ENCODE results near the gene GBP6.
"Not testable (repeated sequence)": the region's sequence is repeated elsewhere in the genome, so short reads cannot be mapped to it uniquely, and the experiment has no call there.

Gene GBP6, protein sequence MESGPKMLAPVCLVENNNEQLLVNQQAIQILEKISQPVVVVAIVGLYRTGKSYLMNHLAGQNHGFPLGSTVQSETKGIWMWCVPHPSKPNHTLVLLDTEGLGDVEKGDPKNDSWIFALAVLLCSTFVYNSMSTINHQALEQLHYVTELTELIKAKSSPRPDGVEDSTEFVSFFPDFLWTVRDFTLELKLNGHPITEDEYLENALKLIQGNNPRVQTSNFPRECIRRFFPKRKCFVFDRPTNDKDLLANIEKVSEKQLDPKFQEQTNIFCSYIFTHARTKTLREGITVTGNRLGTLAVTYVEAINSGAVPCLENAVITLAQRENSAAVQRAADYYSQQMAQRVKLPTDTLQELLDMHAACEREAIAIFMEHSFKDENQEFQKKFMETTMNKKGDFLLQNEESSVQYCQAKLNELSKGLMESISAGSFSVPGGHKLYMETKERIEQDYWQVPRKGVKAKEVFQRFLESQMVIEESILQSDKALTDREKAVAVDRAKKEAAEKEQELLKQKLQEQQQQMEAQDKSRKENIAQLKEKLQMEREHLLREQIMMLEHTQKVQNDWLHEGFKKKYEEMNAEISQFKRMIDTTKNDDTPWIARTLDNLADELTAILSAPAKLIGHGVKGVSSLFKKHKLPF

DNA sequence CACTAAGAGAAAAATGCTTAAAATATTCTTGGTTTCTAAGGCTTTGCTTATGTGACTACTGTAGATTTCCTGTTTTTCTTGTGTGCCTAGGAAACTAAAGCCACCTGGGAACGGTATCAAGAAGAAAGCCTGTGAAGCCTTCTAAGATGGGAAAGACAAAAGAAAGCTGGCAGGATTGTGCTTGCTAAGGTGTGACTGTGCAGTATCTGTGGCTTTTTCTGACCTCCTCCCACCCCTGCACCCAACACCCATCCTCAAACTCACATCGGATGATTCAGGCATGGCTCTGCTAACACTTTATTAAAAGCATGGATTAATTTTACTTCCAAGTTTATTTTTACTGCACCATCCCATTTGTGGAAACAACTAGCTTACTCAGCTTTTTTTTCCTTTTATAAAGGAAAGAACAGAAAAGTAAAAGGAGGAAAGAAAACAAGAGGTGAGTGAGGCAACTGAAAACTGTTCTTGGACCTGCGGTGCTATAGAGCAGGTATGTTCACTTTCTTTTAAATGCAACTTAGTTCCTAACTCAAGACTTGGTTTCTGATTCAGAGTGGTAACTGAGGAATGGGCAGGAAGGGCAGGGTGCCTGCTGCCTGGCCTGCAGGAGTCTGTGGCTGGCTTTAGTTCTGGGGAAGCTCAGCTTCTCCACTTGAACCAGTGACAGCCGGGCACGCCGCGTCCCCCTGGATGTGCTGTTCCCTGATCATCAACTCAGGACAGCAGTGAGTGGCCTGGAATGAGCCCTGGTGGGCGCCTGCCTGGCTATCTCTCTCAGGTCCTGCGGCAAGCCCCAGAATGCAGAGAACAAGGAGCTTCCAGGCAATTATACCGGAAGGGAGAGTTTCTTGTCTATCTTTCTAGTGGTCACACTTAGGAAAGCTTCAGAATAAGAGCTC lies at the start of gene GBP6:
TSS of gene GBP6 (plus strand) at position 422 of the 899 bp plus-strand sequence. CDS start 4,493 bp downstream, outside the sequence.
- DNase-seq, result peak; percentile 84

DNA sequence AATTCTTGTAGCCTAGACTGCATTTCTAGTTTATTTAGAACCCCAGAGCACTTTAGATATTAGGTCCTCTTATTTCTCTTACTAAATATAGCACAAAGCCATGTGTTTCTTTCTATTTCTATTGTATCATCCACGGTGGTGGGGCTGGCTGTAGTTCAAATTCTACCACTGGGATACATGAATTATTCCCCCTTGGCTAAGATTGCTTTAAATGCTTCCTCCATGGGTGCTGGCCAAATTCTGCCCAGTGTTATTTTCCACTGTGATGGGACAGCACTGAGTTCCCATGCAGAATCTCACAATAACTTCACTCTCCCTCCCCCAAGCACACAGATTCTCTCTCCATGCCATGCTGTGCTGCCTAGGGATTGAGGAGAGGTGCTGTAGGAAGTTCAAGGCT lies 41.5 kb upstream of the GBP6 start:
- no peak for DNase-seq

DNA sequence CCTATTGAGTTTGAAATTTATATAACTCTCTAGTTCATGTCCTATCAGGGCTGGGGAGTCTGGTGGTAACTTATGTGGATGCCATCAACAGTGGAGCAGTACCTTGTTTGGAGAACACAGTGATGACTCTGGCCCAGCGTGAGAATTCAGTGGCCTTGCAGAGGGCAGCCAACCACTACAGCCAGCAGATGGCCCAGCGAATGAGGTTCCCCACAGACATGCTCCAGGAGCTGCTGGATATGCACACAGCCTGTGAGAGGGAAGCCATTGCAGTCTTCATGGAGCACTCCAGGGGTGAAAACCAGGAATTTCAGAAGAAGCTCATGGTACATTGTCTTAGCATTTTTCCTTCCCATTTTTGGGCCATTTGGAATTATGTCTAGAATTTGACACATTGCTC lies 32.0 kb upstream of the GBP6 start:
- DNase-seq, result no peak

DNA sequence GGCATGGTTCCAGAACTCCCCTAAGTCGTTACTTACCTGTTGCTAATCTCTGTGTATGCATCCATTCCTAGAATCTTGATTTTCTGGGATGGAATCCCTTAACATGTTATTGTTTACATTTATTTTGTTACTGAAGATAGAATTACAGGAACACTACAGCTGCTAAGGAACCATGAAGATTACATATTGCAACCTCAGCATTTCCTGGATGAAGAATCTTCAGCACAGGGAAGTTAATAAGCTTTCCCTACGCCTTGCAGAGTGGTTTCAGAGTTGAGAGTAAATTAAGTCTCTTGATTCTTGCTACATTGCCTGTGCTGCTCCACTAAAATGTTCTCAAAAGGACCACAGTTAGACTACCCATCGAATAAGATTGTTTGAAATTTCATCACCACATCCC lies 31.4 kb upstream of the GBP6 start:
- peak; percentile 3 for DNase-seq

DNA sequence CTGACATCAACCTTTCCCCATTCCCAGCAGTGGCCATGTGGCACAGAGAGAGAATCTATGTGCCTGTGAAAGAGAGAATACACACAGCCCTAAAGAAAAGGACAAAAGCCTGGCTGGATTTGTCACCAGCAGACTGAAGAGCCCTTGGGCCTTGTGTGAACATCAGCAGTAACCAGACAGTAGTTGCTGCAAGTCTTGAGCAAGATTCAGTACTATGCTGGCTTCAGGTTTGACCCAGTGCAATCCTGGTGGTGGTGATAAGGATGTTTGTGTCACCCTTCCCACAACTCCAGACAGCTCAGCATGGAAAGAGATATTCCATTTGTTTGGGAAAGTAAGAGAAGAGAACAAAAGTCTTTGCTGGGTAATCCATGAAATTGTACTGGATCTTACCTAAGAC lies 28.4 kb upstream of the GBP6 start:
- DNase-seq, result no peak

DNA sequence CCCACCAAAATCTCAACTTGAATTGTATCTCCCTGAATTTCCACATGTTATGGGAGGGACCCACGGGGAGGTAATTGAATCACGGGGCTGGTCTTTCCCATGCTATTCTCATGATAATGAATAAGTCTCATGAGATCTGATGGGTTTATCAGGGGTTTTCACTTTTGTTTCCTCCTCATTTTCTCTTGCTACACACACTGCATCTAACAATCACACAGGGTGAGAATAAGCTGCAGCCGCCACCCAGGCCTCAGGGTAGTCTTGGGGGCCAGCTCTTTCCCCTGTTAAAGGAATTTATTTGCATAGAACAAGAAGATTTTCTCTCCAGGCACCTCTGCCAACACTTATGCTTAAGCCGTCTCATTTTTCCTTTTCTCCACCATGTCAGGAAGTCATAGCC lies 26.0 kb upstream of the GBP6 start:
- no peak for DNase-seq

DNA sequence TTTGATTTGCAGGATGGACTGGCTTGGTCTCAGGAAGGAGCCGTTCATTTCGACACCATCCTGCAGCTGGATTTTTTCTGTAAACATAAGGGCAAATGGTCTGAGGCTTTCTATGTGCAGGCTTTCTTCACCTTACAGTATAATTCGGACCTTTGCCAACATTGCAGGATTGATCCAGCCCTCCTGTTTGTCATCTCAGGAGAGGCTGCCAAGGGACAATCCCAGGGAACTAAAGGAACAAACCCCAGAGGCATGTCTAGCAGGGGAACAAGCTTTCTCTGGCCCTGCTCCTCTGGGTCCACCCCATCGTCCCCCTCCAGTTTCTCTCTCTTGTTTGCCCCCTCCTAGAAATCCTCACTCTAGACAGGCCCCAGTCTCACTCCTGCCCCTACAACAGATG lies 24.8 kb upstream of the GBP6 start:
- peak; percentile 1 for DNase-seq

DNA sequence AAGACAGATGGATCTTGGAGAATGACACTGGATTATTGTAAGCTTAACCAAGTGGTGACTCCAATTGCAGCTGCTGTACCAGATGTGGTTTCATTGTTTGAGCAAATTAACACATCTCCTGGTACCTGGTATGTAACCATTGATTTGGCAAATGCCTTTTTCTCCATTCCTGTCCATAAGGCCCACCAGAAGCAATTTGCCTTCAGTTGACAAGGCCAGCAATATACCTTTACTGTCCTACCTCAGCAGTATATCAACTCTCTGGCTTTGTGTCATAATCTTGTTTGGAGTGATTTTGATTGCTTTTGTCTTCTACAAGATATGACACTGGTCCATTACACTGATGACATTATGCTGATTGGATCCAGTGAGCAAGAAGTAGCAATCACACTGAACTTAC lies 18.4 kb upstream of the GBP6 start:
- not testable (repeated sequence) for DNase-seq

DNA sequence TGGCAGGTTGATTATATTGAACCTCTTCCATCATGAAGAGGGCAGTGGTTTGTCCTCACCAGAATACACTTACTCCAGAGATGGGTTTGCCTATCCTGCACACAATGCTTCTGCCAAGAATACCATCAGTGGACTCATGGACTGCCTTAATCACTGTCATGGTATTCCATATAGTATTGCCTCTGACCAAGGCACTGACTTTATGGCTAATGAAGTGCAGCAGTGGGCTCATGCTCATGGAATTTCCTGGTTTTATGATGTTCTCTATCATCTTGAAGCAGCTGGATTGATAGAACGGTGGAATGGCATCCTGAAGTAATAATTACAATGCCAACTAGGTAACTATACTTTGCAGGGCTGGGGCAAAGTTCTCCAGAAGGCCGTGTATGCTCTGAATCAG lies 16.6 kb upstream of the GBP6 start:
- DNase-seq, result no peak

DNA sequence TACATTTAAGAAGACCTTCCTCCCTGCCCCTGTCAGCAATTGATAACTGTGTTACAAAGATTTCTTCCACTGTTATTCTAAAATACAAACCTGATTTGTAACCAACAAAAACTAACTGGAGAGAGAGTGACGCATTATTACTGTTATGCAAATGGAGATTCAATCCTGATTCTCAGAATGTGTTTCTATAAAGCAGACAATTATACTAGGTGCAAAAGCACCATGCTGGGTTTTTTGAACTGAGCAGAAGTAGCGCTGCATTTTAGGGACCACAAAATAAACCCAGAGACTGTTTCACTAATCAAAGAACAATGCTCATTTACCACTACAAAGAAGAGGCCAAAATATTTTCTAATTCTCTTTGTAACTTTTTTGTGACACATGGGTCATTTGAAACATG lies 13.6 kb upstream of the GBP6 start:
- DNase-seq, result no peak

DNA sequence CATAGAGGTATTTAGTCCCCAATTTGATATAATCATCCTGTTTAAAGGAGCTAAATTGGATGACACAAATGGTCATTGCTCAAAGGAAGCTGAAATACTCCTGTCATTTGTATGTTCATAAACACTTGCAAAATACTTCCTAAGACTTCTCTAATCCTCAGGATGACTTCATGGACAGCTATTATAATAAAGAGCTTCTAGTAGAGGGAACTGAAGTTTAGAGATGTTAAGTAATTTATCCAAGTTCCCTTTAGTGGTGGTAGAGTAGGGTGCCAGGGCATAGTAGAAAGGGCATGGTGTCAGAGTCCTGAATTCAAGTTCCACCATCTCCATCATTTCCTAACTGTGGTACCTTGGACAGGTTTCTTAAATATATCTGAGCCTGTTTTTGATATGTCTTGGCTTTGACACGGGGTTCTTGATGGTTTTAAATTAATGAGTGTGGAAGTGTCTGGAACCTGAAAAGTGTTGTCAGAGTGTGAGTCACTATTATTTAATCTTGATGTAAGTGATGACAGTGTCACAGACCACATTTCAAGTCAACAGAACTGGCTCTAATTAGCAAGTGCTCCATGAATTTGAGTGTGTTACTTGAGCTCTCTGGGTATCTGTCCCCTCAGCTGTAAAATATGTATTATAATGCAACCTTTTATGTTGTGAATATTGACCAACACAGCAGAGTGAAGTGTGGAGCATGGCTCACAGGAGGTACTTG lies 12.1 kb upstream of the GBP6 start:
- DNase-seq, result no peak

DNA sequence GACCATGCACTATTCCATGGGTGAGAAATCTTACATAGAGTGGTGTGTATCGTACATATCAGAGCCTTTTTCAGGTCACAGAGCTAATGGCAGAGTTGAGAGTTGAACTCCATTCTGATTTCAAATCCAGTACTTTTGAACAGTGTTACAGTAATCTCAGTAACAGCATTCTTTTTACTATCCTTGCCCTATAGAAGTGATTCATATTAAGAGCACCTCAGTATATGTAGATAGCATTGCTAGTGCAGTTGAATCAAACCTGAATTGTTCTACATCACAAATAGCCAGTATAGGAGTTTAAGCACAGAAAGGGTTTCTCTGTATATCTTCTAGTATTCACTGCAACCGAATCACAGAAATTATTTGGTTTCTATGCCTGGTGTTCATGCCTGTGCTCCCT lies 11.4 kb upstream of the GBP6 start:
- no peak for DNase-seq

DNA sequence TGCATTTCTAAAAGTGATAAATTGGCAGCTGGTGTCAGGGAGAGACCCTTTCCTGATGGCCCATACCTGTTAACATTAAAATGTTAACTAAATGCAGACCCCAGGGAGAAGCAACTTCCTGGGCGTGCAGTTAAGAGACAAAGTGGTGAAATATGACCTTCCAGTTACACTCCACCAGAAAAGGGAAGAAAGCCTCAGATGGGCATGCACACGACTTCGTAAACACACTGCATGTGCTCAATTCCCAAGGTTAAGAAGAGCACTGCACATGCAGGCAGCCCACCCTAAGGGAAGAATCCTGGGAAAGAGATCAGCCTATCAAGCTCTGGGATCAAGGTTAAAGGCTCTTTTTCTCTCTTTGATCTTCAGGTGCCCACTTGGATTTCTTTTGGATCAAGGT lies 9.7 kb upstream of the GBP6 start:
- DNase-seq, result no peak

DNA sequence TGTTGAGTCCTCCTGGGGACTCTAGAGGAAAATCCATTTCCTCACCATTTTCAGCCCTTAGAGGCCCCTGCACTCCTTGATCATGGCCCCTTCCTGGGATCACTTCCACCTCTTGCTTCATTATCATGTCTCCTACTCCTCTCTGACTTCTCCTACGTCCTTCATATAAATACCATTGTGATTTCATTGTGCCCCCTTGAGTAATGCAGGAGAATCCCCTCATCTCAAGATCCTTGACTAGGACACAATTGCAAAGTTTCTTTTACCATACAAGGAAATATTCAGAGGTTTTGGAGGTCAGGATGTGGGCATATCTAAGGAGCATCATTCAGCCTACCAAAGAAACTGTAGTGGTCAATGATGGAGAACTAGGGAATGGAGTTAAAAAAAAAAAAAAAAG lies 8.8 kb upstream of the GBP6 start:
- DNase-seq, result no peak

DNA sequence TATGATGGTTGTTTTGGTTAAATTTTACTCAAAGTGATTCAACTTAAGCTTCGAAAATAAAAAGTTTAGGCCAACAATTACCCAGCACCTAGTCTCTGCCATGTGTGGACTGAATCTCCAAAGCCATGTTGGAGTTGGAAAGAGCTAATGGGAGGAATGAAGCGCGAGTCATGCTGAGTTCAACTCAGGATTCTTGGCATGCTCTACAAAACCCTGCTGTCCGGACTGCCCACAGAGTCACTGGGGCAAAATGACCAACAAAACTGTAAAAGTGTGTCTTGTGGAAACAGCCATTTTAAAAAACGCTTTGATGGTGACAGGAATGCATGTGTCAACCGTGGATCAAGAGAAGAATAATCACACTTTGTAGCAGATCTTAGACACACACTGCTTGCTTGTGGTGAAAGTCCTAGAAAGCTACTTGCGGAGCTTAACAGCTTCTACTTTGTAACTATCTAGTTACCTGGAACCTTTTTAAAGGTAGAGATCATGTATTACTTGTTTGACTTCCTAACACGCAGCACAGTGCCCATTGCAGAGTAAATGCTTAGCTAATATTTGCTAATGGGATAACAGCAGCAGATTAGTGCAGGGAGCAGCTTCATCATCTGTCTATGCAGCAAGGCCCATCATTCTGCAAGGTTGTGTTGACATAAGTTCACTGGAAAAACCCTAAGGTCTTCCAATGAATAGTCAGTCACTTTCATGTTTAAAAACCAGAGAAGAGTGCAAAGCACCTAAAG lies 7.0 kb upstream of the GBP6 start:
- DNase-seq, result peak; percentile 83

DNA sequence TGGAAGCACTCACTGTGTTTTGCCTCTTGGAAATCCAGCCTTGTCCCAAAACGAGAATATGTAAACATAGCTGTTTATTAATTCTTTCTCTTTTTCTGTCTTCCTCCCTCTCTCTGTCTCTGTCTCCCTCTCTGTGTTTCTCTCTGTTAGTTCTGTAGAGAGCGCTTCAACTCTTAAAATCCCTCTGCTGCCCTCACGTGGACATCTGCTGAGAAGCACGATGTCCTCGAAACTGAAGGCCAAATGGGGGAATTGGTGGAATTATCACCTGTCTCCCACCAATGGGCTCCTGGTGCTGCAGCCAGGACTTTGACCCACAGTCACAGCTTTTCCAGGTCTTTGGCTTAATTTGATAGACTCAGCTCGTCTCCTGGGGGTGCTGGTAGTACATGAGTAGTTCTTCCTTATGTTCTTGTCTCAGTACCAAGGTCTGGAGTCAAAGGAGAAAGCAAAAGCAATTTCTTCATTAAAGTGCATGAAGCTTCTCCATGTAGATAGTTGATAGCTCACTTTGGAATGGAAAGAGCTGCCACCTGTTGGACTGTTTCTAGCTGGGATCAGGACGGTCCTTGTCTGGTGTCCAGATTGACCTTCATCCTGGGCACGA lies 5.5 kb upstream of the GBP6 start:
- peak; percentile 90 for DNase-seq

DNA sequence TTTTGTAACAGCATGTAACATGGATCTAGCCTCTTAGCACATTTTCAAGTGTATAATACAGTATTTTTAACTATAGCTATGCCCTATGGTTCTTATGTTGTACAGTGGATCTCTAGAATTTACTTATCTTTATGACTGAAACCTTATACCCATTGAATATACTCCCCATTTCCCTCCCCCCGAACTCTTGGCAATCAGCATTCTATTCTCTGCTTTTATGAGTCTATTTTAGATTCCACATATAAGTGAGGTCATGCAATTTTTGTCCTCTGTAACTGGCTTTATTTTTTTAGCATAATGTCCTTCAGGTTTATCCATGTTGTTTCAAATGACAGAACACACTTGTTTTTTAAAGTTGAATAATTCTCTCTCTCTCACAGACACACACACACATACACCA lies 3.1 kb upstream of the GBP6 start:
- DNase-seq, result peak; percentile 9

DNA sequence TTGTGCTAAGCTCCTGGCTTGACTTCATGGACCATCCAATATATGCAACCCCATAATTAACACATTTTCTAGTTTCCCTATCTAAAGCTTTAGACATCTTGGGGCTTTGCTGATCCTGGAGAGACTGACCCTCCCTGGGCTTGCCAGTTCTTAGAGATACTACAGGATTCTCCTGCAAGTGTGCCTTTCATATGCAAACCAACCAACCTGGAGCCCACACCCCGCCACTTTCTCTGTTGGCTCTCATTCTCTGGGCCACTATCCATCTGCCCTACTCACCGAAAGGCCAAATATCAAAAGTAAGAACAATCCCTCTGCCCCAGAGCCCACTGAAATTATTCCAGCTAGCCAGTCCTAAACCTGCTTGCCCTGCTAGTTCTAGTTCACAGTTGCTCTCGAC lies 2.2 kb upstream of the GBP6 start:
- DNase-seq, result no peak

DNA sequence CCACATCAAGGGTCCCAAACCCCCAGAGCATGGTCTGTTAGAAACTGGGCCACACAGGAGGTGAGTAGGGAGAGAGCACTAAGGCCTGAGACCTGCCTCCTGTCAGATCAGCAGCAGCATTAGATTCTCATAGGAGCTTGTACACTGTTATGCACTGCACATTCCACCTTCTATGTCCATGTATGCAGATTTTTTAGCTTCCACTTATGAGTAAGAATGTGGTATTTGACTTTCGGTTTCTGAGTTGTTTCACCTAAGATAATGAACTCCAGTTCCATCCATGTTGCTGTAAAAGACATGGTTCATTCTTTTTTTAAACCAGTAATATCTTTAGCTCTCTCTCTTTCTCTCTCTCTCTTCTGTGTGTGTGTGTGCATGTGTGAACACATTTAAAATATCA lies 663 bp upstream of the GBP6 start:
- DNase-seq, result no peak

DNA sequence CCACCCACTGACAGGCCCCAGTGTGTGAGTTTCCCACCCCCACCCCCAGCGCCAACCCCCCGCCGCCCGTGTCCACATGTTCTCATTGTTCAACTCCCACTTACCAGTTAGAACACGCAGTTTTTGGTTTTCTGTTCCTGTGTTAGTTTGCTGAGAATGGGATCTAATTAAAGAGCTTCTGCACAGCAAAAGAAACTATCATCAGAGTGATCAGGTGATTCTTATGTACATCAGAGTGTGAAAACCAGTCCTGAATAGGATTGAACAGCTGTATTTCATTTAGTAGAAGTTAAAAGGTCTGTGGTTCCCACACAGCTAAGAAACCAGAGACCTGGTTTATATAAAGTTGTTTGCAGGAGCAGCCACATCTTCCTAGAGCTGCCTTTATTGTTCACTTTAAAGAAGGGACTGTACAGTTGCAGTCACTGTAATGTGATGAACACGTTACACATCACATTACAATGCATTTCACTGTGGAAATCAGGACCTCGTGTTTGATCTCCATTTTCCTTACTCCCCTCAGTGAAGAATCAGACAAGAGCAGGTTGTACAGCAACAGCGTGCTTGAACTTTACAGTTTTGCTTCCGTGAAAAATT lies 1.2 kb downstream of the GBP6 start:
- DNase-seq, result peak; percentile 90

DNA sequence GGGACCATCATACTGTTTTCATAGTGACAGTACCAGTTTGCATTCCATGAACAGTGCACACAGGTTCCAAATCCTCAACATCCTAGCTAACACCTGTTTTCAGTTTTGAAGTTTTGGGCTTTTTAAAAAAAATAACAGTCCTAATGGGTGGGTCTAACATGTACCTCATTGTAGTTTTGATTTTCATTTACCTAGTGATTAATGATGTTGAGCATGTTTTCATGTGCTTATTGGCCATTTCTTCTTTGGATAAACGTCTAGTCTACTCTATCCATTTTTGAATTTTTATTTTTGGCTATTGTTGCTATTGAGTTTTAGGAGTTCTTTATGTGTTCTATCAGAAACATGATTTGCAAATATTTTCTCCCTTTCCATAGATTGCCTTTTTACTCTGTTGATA lies 3.4 kb downstream of the GBP6 start:
- no peak for DNase-seq
